Endothelial cell of umbilical vein (primary cell): ENCODE measurements around the gene PTPRD.

Experiments
- MYC ChIP-seq: IDR thresholded peaks from one replicate; pipeline ENCODE4 v1.6.1; 2011; ENCODE audit warnings: mild to moderate bottlenecking, low read depth, low read length
- TF ChIP-seq, protein P1 (sequence below): IDR thresholded peaks from 2 replicates; pipeline ENCODE4 v1.6.1; 2011; ENCODE audit not compliant: insufficient read depth, insufficient read length
- TF ChIP-seq, protein P2 (sequence below), 2 donors: IDR thresholded peaks; 1 replicate in 1 of 2; 2 replicates in 1 of 2; pipeline ENCODE4 v1.5.1; 2011; ENCODE audit warnings: low read length in 2 of 2, mild to moderate bottlenecking in 2 of 2, moderate library complexity in 2 of 2, control low read depth in 1 of 2, inconsistent platforms in 1 of 2, low read depth in 1 of 2; ENCODE audit not compliant: insufficient read depth in 1 of 2; ENCODE audit errors: extremely low read depth in 1 of 2

GRCh38 chr9:9970514-9970913 lies 642.3 kb downstream of the PTPRD start:
- TF ChIP-seq, protein P1, sequence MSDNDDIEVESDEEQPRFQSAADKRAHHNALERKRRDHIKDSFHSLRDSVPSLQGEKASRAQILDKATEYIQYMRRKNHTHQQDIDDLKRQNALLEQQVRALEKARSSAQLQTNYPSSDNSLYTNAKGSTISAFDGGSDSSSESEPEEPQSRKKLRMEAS = no peak
- TF ChIP-seq, protein P2, sequence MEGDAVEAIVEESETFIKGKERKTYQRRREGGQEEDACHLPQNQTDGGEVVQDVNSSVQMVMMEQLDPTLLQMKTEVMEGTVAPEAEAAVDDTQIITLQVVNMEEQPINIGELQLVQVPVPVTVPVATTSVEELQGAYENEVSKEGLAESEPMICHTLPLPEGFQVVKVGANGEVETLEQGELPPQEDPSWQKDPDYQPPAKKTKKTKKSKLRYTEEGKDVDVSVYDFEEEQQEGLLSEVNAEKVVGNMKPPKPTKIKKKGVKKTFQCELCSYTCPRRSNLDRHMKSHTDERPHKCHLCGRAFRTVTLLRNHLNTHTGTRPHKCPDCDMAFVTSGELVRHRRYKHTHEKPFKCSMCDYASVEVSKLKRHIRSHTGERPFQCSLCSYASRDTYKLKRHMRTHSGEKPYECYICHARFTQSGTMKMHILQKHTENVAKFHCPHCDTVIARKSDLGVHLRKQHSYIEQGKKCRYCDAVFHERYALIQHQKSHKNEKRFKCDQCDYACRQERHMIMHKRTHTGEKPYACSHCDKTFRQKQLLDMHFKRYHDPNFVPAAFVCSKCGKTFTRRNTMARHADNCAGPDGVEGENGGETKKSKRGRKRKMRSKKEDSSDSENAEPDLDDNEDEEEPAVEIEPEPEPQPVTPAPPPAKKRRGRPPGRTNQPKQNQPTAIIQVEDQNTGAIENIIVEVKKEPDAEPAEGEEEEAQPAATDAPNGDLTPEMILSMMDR (IDR thresholded peaks at IDR 0.05; ENCODE audit: extremely low read depth in 1 of 2, insufficient read depth in 1 of 2, low read depth in 1 of 2, low read length in 2 of 2) = no peak
- TF ChIP-seq MYC = no peak
